WTC11 (cell line): ENCODE results near the gene DHRSX. TPM values are rescaled to one million over a fixed set of nuclear protein-coding genes. Genes with fewer than 3 reads are reported as not detected.

ENCODE experiments used
- ATAC-seq: fragments of 200-7000 bp; cut with Tn5 transposase; 2 replicates; pipeline ENCODE4 v1.10.0; 2021; ENCODE audit warnings: mild to moderate bottlenecking, moderate library complexity
- CTCF ChIA-PET: fragments of 300-600 bp; sonication (Branson Sonifier 250); formaldehyde crosslinking; loops from one replicate; lab custom pipeline; 2021; ENCODE audit warnings: antibody characterized with exemption; lab: Charles Lee
- POLR2A ChIA-PET: fragments of 350-600 bp; sonication (Branson Sonifier 250); formaldehyde crosslinking; loops from one replicate; lab custom pipeline; 2021; ENCODE audit warnings: antibody characterized with exemption; lab: Charles Lee
- DNase-seq: peaks from one replicate; pipeline ENCODE4 v3.0.0; 2021; ENCODE audit warnings: low spot score
- H3K27ac Mint-ChIP-seq: 2 replicates; pipeline ENCODE4 v1.8.0; 2021; ENCODE audit warnings: mixed read lengths
- H3K27me3 Mint-ChIP-seq: 2 replicates; pipeline ENCODE4 v1.8.0; 2021; ENCODE audit warnings: low read depth, mild to moderate bottlenecking, moderate library complexity, mixed read lengths
- H3K36me3 Mint-ChIP-seq: 2 replicates; pipeline ENCODE4 v1.8.0; 2021; ENCODE audit warnings: mixed read lengths
- H3K4me1 Mint-ChIP-seq: 2 replicates; pipeline ENCODE4 v1.8.0; 2022; ENCODE audit warnings: mixed read lengths
- H3K4me3 Mint-ChIP-seq: 2 replicates; pipeline ENCODE4 v1.8.0; 2021; ENCODE audit warnings: mild to moderate bottlenecking, moderate library complexity, mixed read lengths
- H3K9me3 Mint-ChIP-seq: 2 replicates; pipeline ENCODE4 v1.8.0; 2021; ENCODE audit warnings: mixed read lengths
- CTCF ChIP-seq: fragments of 200-600 bp; IDR thresholded peaks from 2 replicates; pipeline ENCODE4 v1.8.0; 2022; ENCODE audit warnings: antibody characterized with exemption
- E2F1 ChIP-seq: sonication (generic); formaldehyde crosslinking; IDR thresholded peaks from 2 replicates; pipeline ENCODE4 v1.8.0; 2022; ENCODE audit warnings: mild to moderate bottlenecking, missing genetic modification reagents
- E2F5 ChIP-seq: sonication (generic); formaldehyde crosslinking; IDR thresholded peaks from 2 replicates; pipeline ENCODE4 v1.8.1; 2022; ENCODE audit warnings: mild to moderate bottlenecking, moderate library complexity, missing genetic modification reagents
- ERG ChIP-seq: fragments of 250-450 bp; sonication (Bioruptor Pico); IDR thresholded peaks from 2 replicates; pipeline ENCODE4 v1.8.0; 2021; ENCODE audit warnings: mild to moderate bottlenecking
- ESRRA ChIP-seq: sonication (generic); formaldehyde crosslinking; IDR thresholded peaks from 2 replicates; pipeline ENCODE4 v1.8.1; 2022; ENCODE audit warnings: mild to moderate bottlenecking, missing genetic modification reagents, borderline replicate concordance
- GRHL2 ChIP-seq: fragments of 250-450 bp; sonication (Bioruptor Pico); IDR thresholded peaks from 2 replicates; pipeline ENCODE4 v1.8.0; 2022; ENCODE audit warnings: mild to moderate bottlenecking, moderate library complexity; ENCODE audit not compliant: insufficient replicate concordance, severe bottlenecking
- MAX ChIP-seq: sonication (generic); formaldehyde crosslinking; IDR thresholded peaks from 2 replicates; pipeline ENCODE4 v1.8.0; 2022; ENCODE audit warnings: mild to moderate bottlenecking, missing genetic modification reagents
- NFATC4 ChIP-seq: fragments of 250-450 bp; sonication (Bioruptor Pico); IDR thresholded peaks from 2 replicates; pipeline ENCODE4 v1.9.0; 2021; ENCODE audit warnings: mild to moderate bottlenecking
- NFYB ChIP-seq: sonication (generic); formaldehyde crosslinking; conservative IDR thresholded peaks from 2 replicates; pipeline ENCODE4 v1.8.0; 2022; ENCODE audit warnings: low read depth, missing genetic modification reagents
- NR3C1 ChIP-seq: sonication (generic); formaldehyde crosslinking; conservative IDR thresholded peaks from 2 replicates; pipeline ENCODE4 v1.8.1; 2023; ENCODE audit warnings: low read depth, mild to moderate bottlenecking, missing genetic modification reagents
- PRDM15 ChIP-seq: sonication (generic); formaldehyde crosslinking; IDR thresholded peaks from 2 replicates; pipeline ENCODE4 v1.8.0; 2022; ENCODE audit warnings: missing genetic modification reagents
- ZMAT4 ChIP-seq: fragments of 250-450 bp; sonication (Bioruptor Pico); IDR thresholded peaks from 2 replicates; pipeline ENCODE4 v1.9.0; 2021; ENCODE audit warnings: mild to moderate bottlenecking
- ZNF138 ChIP-seq: sonication (generic); formaldehyde crosslinking; conservative IDR thresholded peaks from 2 replicates; pipeline ENCODE4 v1.8.1; 2022; ENCODE audit warnings: mild to moderate bottlenecking, moderate library complexity, missing genetic modification reagents
- ZNF281 ChIP-seq: sonication (generic); formaldehyde crosslinking; IDR thresholded peaks from 2 replicates; pipeline ENCODE4 v1.8.0; 2023; ENCODE audit warnings: mild to moderate bottlenecking, missing genetic modification reagents
- ZNF423 ChIP-seq: fragments of 250-450 bp; sonication (Bioruptor Pico); IDR thresholded peaks from 2 replicates; pipeline ENCODE4 v2.1.2; 2022; ENCODE audit warnings: mild to moderate bottlenecking, moderate library complexity
- total RNA-seq: library from RNA; stranded (reverse); gene quantifications from 3 replicates; pipeline ENCODE4 v1.2.3, GENCODE V29; 2021

DHRSX gene
- total RNA-seq, 1 experiment from 2014 or later, result 28.2 TPM

- H3K27me3 Mint-ChIP-seq, result no peaks in the 10 kb centered on the region
- no peak overlapping the region for H3K4me3 Mint-ChIP-seq
- H3K27ac Mint-ChIP-seq, result no peak overlapping the region
- ATAC-seq (no peak), DNase-seq (no peak)
- CTCF ChIA-PET, result no interaction called here
- POLR2A ChIA-PET, result no interaction called here
- TF ChIP-seq E2F5, result no peak
- no peak for TF ChIP-seq ZNF423 (CRISPR knock-in tag)
- no peak for TF ChIP-seq NFATC4 (CRISPR knock-in tag)
- TF ChIP-seq E2F1, result no peak
- TF ChIP-seq ESRRA (CRISPR knock-in tag), result no peak
- TF ChIP-seq NR3C1 (CRISPR knock-in tag), result no peak
- TF ChIP-seq ZMAT4 (CRISPR knock-in tag), result no peak
- TF ChIP-seq PRDM15 (CRISPR knock-in tag), result no peak
- no peak for TF ChIP-seq ZNF281 (CRISPR knock-in tag)
- TF ChIP-seq ERG (CRISPR knock-in tag), result no peak
- TF ChIP-seq NFYB (CRISPR knock-in tag), result no peak
- no peak for TF ChIP-seq GRHL2 (CRISPR knock-in tag)
- TF ChIP-seq ZNF138 (CRISPR knock-in tag), result no peak
- TF ChIP-seq CTCF, result no peak
- no peak for TF ChIP-seq MAX
- H3K36me3 Mint-ChIP-seq, result peaks cover 30% of the 10 kb centered on the region
- H3K4me1 Mint-ChIP-seq, result peaks cover 22% of the 10 kb centered on the region
- H3K9me3 Mint-ChIP-seq, result peaks cover 16% of the 10 kb centered on the region
Observed at GRCh38 chrX:2267890-2268289, 232.9 kb downstream of the DHRSX start.
